WTC11 (cell line): ENCODE measurements around the gene TMEM176B. TPM values are rescaled to one million over a fixed set of nuclear protein-coding genes. Genes with fewer than 3 reads are reported as not detected.

Experiments
- ATAC-seq: fragments of 200-7000 bp; cut with Tn5 transposase; 2 replicates; pipeline ENCODE4 v1.10.0; 2021; ENCODE audit warnings: mild to moderate bottlenecking, moderate library complexity
- CTCF ChIA-PET: fragments of 300-600 bp; sonication (Branson Sonifier 250); formaldehyde crosslinking; loops from one replicate; lab custom pipeline; 2021; ENCODE audit warnings: antibody characterized with exemption; lab: Charles Lee
- POLR2A ChIA-PET: fragments of 350-600 bp; sonication (Branson Sonifier 250); formaldehyde crosslinking; loops from one replicate; lab custom pipeline; 2021; ENCODE audit warnings: antibody characterized with exemption; lab: Charles Lee
- DNase-seq: peaks from one replicate; pipeline ENCODE4 v3.0.0; 2021; ENCODE audit warnings: low spot score
- H3K27ac Mint-ChIP-seq: 2 replicates; pipeline ENCODE4 v1.8.0; 2021; ENCODE audit warnings: mixed read lengths
- H3K27me3 Mint-ChIP-seq: 2 replicates; pipeline ENCODE4 v1.8.0; 2021; ENCODE audit warnings: low read depth, mild to moderate bottlenecking, moderate library complexity, mixed read lengths
- H3K36me3 Mint-ChIP-seq: 2 replicates; pipeline ENCODE4 v1.8.0; 2021; ENCODE audit warnings: mixed read lengths
- H3K4me1 Mint-ChIP-seq: 2 replicates; pipeline ENCODE4 v1.8.0; 2022; ENCODE audit warnings: mixed read lengths
- H3K4me3 Mint-ChIP-seq: 2 replicates; pipeline ENCODE4 v1.8.0; 2021; ENCODE audit warnings: mild to moderate bottlenecking, moderate library complexity, mixed read lengths
- H3K9me3 Mint-ChIP-seq: 2 replicates; pipeline ENCODE4 v1.8.0; 2021; ENCODE audit warnings: mixed read lengths
- AFF4 ChIP-seq: sonication (generic); formaldehyde crosslinking; IDR thresholded peaks from 2 replicates; pipeline ENCODE4 v1.8.1; 2023; ENCODE audit warnings: mild to moderate bottlenecking, missing genetic modification reagents, borderline replicate concordance
- ESRRA ChIP-seq: sonication (generic); formaldehyde crosslinking; IDR thresholded peaks from 2 replicates; pipeline ENCODE4 v1.8.1; 2022; ENCODE audit warnings: mild to moderate bottlenecking, missing genetic modification reagents, borderline replicate concordance
- FOXK1 ChIP-seq: sonication (generic); formaldehyde crosslinking; IDR thresholded peaks from 2 replicates; pipeline ENCODE4 v1.8.0; 2022; ENCODE audit warnings: mild to moderate bottlenecking, moderate library complexity, missing genetic modification reagents
- FOXP1 ChIP-seq: sonication (generic); formaldehyde crosslinking; IDR thresholded peaks from 2 replicates; pipeline ENCODE4 v1.8.0; 2022; ENCODE audit warnings: missing genetic modification reagents, mild to moderate bottlenecking, moderate library complexity, borderline replicate concordance
- GABPB1 ChIP-seq: sonication (generic); formaldehyde crosslinking; IDR thresholded peaks from 2 replicates; pipeline ENCODE4 v1.8.1; 2023; ENCODE audit warnings: mild to moderate bottlenecking, missing genetic modification reagents
- KAT7 ChIP-seq: sonication (generic); formaldehyde crosslinking; IDR thresholded peaks from 2 replicates; pipeline ENCODE4 v1.8.1; 2023; ENCODE audit warnings: missing genetic modification reagents, mild to moderate bottlenecking, borderline replicate concordance
- OVOL2 ChIP-seq: fragments of 250-450 bp; sonication (Bioruptor Pico); IDR thresholded peaks from 2 replicates; pipeline ENCODE4 v1.9.0; 2021; ENCODE audit warnings: mild to moderate bottlenecking, borderline replicate concordance
- PRRX2 ChIP-seq: fragments of 250-450 bp; sonication (Bioruptor Pico); IDR thresholded peaks from 2 replicates; pipeline ENCODE4 v1.8.0; 2021; ENCODE audit warnings: mild to moderate bottlenecking
- USF2 ChIP-seq: sonication (generic); formaldehyde crosslinking; IDR thresholded peaks from 2 replicates; pipeline ENCODE4 v1.8.1; 2023; ENCODE audit warnings: mild to moderate bottlenecking, missing genetic modification reagents, moderate library complexity
- ZNF232 ChIP-seq: sonication (generic); formaldehyde crosslinking; IDR thresholded peaks from 2 replicates; pipeline ENCODE4 v1.8.0; 2022; ENCODE audit warnings: mild to moderate bottlenecking, missing genetic modification reagents
- ZNF416 ChIP-seq: fragments of 250-450 bp; sonication (Bioruptor Pico); IDR thresholded peaks from 2 replicates; pipeline ENCODE4 v1.9.0; 2021; ENCODE audit warnings: mild to moderate bottlenecking, inconsistent platforms
- ZNF425 ChIP-seq: fragments of 250-450 bp; sonication (Bioruptor Pico); conservative IDR thresholded peaks from 2 replicates; pipeline ENCODE4 v1.9.0; 2021; ENCODE audit warnings: mild to moderate bottlenecking
- total RNA-seq: library from RNA; stranded (reverse); gene quantifications from 3 replicates; pipeline ENCODE4 v1.2.3, GENCODE V29; 2021
- TF ChIP-seq, protein P1 (sequence below): sonication (generic); formaldehyde crosslinking; IDR thresholded peaks from 2 replicates; pipeline ENCODE4 v1.8.0; 2022; ENCODE audit warnings: mild to moderate bottlenecking, missing genetic modification reagents

Gene TMEM176B
- total RNA-seq, 1 experiment from 2014 or later: 1.0 TPM

- TF ChIP-seq, protein P1, sequence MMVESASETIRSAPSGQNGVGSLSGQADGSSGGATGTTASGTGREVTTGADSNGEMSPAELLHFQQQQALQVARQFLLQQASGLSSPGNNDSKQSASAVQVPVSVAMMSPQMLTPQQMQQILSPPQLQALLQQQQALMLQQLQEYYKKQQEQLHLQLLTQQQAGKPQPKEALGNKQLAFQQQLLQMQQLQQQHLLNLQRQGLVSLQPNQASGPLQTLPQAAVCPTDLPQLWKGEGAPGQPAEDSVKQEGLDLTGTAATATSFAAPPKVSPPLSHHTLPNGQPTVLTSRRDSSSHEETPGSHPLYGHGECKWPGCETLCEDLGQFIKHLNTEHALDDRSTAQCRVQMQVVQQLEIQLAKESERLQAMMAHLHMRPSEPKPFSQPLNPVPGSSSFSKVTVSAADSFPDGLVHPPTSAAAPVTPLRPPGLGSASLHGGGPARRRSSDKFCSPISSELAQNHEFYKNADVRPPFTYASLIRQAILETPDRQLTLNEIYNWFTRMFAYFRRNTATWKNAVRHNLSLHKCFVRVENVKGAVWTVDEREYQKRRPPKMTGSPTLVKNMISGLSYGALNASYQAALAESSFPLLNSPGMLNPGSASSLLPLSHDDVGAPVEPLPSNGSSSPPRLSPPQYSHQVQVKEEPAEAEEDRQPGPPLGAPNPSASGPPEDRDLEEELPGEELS (CRISPR knock-in tag): no peak
- TF ChIP-seq FOXK1 (CRISPR knock-in tag) (no peak), USF2 (CRISPR knock-in tag) (no peak), AFF4 (CRISPR knock-in tag) (no peak), ZNF425 (CRISPR knock-in tag) (no peak), ZNF416 (CRISPR knock-in tag) (no peak), PRRX2 (CRISPR knock-in tag) (no peak), OVOL2 (no peak), GABPB1 (CRISPR knock-in tag) (no peak), ESRRA (CRISPR knock-in tag) (no peak)
These were observed 20.0 kb upstream of the TMEM176B start (continued) for GRCh38 chr7:150820148-150820547.

DNA sequence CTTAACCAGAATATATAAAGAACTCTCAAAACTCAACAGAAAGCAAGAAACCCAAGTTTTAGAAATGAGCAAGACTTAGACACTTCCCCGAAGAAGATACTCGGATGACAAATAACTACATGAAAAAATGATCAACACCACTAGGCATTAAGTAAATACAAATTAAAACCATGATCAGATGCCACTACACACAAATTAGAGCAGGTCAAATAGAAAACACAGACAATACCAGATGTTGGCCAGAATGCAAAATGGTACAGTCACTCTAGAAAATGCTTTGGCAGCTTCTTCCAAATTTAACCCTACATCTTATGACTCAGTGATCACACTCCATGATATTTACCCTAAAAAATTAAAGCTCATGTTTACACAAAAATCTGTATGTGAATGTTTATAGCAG is 18.8 kb upstream of the TMEM176B start:
- H3K9me3 Mint-ChIP-seq: peaks cover 22% of the 10 kb centered on the region
- CTCF ChIA-PET: no interaction called here
- POLR2A ChIA-PET: interaction anchor here (0.6 kb wide), 1 partner anchor 1125 kb away, joined by 6 read pairs; no protein-coding TSS in a partner anchor
- H3K4me3 Mint-ChIP-seq: no peak overlapping the region
- peaks cover 12% of the 10 kb centered on the region for H3K36me3 Mint-ChIP-seq
- H3K27me3 Mint-ChIP-seq: peaks cover 4% of the 10 kb centered on the region
- no peak for ATAC-seq
- H3K27ac Mint-ChIP-seq: no peak overlapping the region
- no peak for DNase-seq
- peaks cover 23% of the 10 kb centered on the region for H3K4me1 Mint-ChIP-seq
- no peak for TF ChIP-seq ZNF232

DNA sequence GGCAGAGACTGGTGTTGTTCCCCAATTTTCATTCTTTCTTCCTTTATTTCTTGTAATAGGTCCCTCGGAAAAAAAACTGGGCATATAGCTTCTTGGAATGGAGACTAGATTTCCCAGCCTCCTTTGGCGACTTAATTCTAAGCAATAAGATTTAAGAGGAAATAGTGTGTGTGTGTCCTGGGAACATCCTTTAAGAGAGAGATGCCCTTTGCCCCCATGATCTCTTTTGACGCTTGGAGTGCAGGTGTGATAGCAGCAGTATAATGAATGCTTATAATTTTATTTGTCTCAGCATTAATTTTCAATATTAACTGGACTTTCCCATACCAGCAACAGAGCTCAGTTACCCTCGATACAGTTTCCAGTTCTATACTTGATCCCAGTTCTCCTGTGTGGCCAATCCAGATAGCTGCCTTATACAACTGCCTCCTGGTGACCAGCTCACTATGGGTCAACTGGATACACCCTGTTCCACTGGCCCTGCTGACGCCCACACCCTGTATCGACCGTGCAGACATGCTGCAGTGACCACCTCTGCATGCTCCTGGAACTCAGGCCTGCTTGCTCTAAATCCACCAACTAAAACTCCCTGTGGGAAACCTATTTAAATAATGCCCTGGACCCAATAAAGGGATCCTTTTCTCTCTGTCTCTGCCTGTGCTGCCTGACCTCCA is 14.3 kb upstream of the TMEM176B start:
- H3K9me3 Mint-ChIP-seq: peaks cover 13% of the 10 kb centered on the region
- no peak for TF ChIP-seq KAT7 (CRISPR knock-in tag)
- TF ChIP-seq FOXP1 (CRISPR knock-in tag): no peak
- TF ChIP-seq, all 79 proteins: peak for 0
- Mint-ChIP-seq H3K27ac (peak overlapping the region; percentile 43), H3K4me1 (peaks cover 11% of the 10 kb centered on the region), H3K4me3 (no peak overlapping the region), H3K36me3 (peaks cover 8% of the 10 kb centered on the region), H3K27me3 (peaks cover 7% of the 10 kb centered on the region)
- ATAC-seq (no peak; the same call in none of the 2 replicates), DNase-seq (no peak)
- CTCF ChIA-PET: interaction anchor here (0.7 to 1.8 kb wide), 8 partner anchors 10 to 195 kb away, joined by 3 to 6 read pairs (median 4); partner anchors contain the start of genes TMEM176A and TMEM176B
- POLR2A ChIA-PET: no interaction called here
